Keratinocyte (primary cell): Measurements from ENCODE around the gene YWHAE. TPM values are rescaled to one million over a fixed set of nuclear protein-coding genes. Genes with fewer than 3 reads are reported as not detected.

Experiments used
- DNase-seq: peaks from one replicate; pipeline ENCODE4 v3.0.0-alpha.2; 2011; ENCODE audit warnings: low read depth, missing footprints, low spot score
- FAIRE-seq: peaks from 2 replicates; lab custom pipeline; 2011; peaks lifted over from hg19 to GRCh38; lab: Jason Lieb, UNC
- H2AFZ ChIP-seq: 2 replicates; pipeline ENCODE4 v1.6.0; 2012; ENCODE audit warnings: low read length, control low read depth, inconsistent platforms; ENCODE audit not compliant: control insufficient read depth
- H3K27ac ChIP-seq: 2 replicates; pipeline ENCODE4 v1.5.1; 2011; ENCODE audit warnings: low read length; ENCODE audit not compliant: control insufficient read depth, insufficient read depth
- H3K27me3 ChIP-seq: 3 replicates; pipeline ENCODE4 v1.6.0; 2011; ENCODE audit warnings: low read length; ENCODE audit not compliant: control insufficient read depth, insufficient read depth; ENCODE audit errors: extremely low read depth
- H3K36me3 ChIP-seq, 2 experiments: 2 replicates in 1 of 2; 3 replicates in 1 of 2; pipeline ENCODE4 v1.5.1; 2011; ENCODE audit warnings: low read length in 2 of 2, mild to moderate bottlenecking in 1 of 2; ENCODE audit not compliant: control insufficient read depth in 2 of 2, insufficient read depth in 2 of 2; ENCODE audit errors: extremely low read depth in 1 of 2
- H3K4me1 ChIP-seq: 3 replicates; pipeline ENCODE4 v1.5.1; 2011; ENCODE audit warnings: low read length; ENCODE audit not compliant: control insufficient read depth, insufficient read depth; ENCODE audit errors: extremely low read depth
- H3K4me2 ChIP-seq: 3 replicates; pipeline ENCODE4 v1.6.0; 2011; ENCODE audit warnings: low read depth, low read length; ENCODE audit not compliant: control insufficient read depth, insufficient read depth; ENCODE audit errors: extremely low read depth
- H3K4me3 ChIP-seq, 3 experiments: fragments of 200-600 bp in 1 of 3; sonication (generic) in 1 of 3; 2 replicates in 2 of 3; 3 replicates in 1 of 3; pipeline ENCODE4 v1.5.1; 2011 to 2016; ENCODE audit warnings: low read length in 3 of 3, mild to moderate bottlenecking in 3 of 3, control low read depth in 2 of 3, inconsistent platforms in 1 of 3, low read depth in 1 of 3, mixed read lengths in 1 of 3, mixed run types in 1 of 3, moderate library complexity in 1 of 3; ENCODE audit not compliant: control insufficient read depth in 2 of 3, insufficient read depth in 2 of 3; ENCODE audit errors: extremely low read depth in 1 of 3
- H3K79me2 ChIP-seq: 2 replicates; pipeline ENCODE4 v1.6.0; 2012; ENCODE audit warnings: low read length; ENCODE audit not compliant: control insufficient read depth, insufficient read depth
- H3K9ac ChIP-seq: 3 replicates; pipeline ENCODE4 v1.6.0; 2011; ENCODE audit warnings: low read length; ENCODE audit not compliant: control insufficient read depth, insufficient read depth; ENCODE audit errors: extremely low read depth
- H3K9me1 ChIP-seq: 3 replicates; pipeline ENCODE4 v1.6.0; 2011; ENCODE audit warnings: low read length; ENCODE audit not compliant: control insufficient read depth, insufficient read depth; ENCODE audit errors: extremely low read depth
- H3K9me3 ChIP-seq: 2 replicates; pipeline ENCODE4 v1.5.1; 2012; ENCODE audit warnings: low read depth, low read length; ENCODE audit not compliant: control insufficient read depth
- H4K20me1 ChIP-seq: 3 replicates; pipeline ENCODE4 v1.6.0; 2011; ENCODE audit warnings: low read length; ENCODE audit not compliant: control insufficient read depth, insufficient read depth; ENCODE audit errors: extremely low read depth
- EZH2 ChIP-seq: IDR thresholded peaks from one replicate; pipeline ENCODE4 v1.6.1; 2012; ENCODE audit warnings: inconsistent platforms, mild to moderate bottlenecking, low read length, moderate library complexity
- dilution Hi-C: fragments of 300-500 bp; cut with MboI; formaldehyde crosslinking; loops from one replicate; pipeline ENCODE4 v1.7.0; 2020; ENCODE audit warnings: low sequenced_read_pairs; ENCODE audit not compliant: extremely low pct_ligation_motif_present
- polyA plus RNA-seq, 5 experiments: library from polyadenylated mRNA; depleted of rRNA in 3 of 5; stranded (reverse) in 3 of 5; stranded (forward) in 1 of 5; unstranded in 1 of 5; fragments of >200 nt; gene quantifications; 1 replicate in 1 of 5; 2 replicates in 3 of 5; 3 replicates in 1 of 5; pipeline versions ENCODE4 v1.2.1 to v1.2.3, GENCODE V29; 2011 to 2012; ENCODE audit warnings: missing spikeins in 2 of 5, low read depth in 1 of 5, low replicate concordance in 1 of 5
- TF ChIP-seq, protein P1 (sequence below), 3 experiments: IDR thresholded peaks in 1 of 3; conservative IDR thresholded peaks in 1 of 3; optimal IDR thresholded peaks in 1 of 3; 2 replicates in 2 of 3; 3 replicates in 1 of 3; pipeline versions ENCODE3 to v1.5.1; 2011; ENCODE audit warnings: low read length in 3 of 3, mild to moderate bottlenecking in 3 of 3, moderate library complexity in 2 of 3, control low read depth in 1 of 3, inconsistent platforms in 1 of 3; ENCODE audit not compliant: insufficient read depth in 2 of 3; ENCODE audit errors: extremely low read depth in 1 of 3

Gene YWHAE
- polyA plus RNA-seq, 1 donor (not counting 4 experiments of a cell fraction or from before 2014, with no cell fraction given), result 739 TPM

DNA sequence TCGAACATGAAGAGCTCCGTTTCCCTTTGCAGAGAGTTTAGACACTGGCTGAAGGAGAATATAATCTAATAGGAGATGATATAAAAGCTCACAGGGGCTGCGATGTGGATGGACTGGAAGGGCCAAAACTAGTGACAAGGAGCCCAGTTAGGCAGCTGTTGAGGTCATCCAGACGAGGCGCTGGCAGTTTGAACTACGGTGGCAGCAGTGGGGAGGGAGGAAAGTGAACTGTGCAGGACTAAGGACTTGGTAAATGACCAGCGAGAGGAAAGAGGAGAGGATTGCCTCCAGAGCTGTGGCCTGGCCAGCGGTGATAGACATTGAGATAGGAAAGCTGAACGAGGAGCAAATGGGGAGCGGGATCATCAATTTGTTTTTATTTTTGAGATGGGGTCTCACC lies 14.6 kb upstream of the YWHAE start:
- no peak for FAIRE-seq
- H3K9me3 ChIP-seq, result no peaks in the 10 kb centered on the region

DNA sequence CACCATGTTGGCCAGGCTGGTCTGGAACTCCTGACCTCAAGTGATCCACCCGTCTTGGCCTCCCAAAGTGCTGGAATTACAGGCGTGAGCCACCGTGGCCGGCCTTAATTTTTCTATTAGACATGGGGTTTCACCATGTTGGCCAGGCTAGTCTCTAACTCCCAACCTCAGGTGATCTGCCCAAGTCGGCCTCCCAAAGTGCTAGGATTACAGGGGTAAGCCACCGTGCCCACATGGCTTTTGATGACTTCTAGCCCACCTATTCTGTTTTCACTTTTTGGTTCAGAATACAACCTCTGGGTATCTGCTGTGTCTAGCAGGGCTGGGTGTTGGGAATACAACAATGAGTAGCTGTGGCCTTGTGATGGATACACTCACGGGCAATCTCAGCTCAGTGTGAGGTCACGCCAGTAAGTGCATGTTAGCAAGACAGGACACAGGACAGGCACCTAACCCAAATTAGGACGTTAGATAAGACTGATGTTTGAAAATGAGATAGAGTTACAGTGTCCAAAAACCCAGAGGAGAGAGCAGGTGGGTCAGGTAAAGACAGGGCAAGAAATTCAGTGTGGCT lies 14.1 kb upstream of the YWHAE start:
- Histone ChIP-seq H3K27me3 (no peaks in the 10 kb centered on the region), H2AFZ (no peak overlapping the region), H3K4me1 (no peaks in the 10 kb centered on the region), H3K9me1 (no peaks in the 10 kb centered on the region), H3K36me3 (no peaks in the 10 kb centered on the region), H4K20me1 (no peaks in the 10 kb centered on the region), H3K9me3 (no peaks in the 10 kb centered on the region), H3K4me2 (no peak overlapping the region), H3K9ac (no peak overlapping the region), H3K27ac (no peak overlapping the region), H3K79me2 (no peaks in the 10 kb centered on the region), H3K4me3 (no peak overlapping the region)
- FAIRE-seq, result no peak
- dilution Hi-C loops, result no loop called here
- DNase-seq, result no peak
- TF ChIP-seq, protein P1, sequence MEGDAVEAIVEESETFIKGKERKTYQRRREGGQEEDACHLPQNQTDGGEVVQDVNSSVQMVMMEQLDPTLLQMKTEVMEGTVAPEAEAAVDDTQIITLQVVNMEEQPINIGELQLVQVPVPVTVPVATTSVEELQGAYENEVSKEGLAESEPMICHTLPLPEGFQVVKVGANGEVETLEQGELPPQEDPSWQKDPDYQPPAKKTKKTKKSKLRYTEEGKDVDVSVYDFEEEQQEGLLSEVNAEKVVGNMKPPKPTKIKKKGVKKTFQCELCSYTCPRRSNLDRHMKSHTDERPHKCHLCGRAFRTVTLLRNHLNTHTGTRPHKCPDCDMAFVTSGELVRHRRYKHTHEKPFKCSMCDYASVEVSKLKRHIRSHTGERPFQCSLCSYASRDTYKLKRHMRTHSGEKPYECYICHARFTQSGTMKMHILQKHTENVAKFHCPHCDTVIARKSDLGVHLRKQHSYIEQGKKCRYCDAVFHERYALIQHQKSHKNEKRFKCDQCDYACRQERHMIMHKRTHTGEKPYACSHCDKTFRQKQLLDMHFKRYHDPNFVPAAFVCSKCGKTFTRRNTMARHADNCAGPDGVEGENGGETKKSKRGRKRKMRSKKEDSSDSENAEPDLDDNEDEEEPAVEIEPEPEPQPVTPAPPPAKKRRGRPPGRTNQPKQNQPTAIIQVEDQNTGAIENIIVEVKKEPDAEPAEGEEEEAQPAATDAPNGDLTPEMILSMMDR (optimal IDR thresholded peaks at IDR 0.05 in 1 of 3, IDR thresholded peaks at IDR 0.05 in 1 of 3, conservative IDR thresholded peaks at IDR 0.05 in 1 of 3; ENCODE audit: extremely low read depth in 1 of 3, insufficient read depth in 2 of 3, low read length in 3 of 3), result no peak
- no peak for TF ChIP-seq EZH2

More for the DNA sequence above, 14.6 kb upstream of the YWHAE start:
- Histone ChIP-seq H4K20me1 (no peaks in the 10 kb centered on the region), H3K27me3 (no peaks in the 10 kb centered on the region), H3K9ac (no peak overlapping the region), H3K9me1 (no peaks in the 10 kb centered on the region), H3K79me2 (peaks cover 1% of the 10 kb centered on the region), H3K36me3 (no peaks in the 10 kb centered on the region), H3K4me3 (no peak overlapping the region), H2AFZ (no peak overlapping the region), H3K4me1 (no peaks in the 10 kb centered on the region), H3K4me2 (no peak overlapping the region), H3K27ac (no peak overlapping the region)
- no peak for TF ChIP-seq EZH2
- TF ChIP-seq, protein P1 (optimal IDR thresholded peaks at IDR 0.05 in 1 of 3, IDR thresholded peaks at IDR 0.05 in 1 of 3, conservative IDR thresholded peaks at IDR 0.05 in 1 of 3; ENCODE audit: extremely low read depth in 1 of 3, insufficient read depth in 2 of 3, low read length in 3 of 3), result no peak
- no peak for DNase-seq
- dilution Hi-C loops, result no loop called here
